HCT116 (cell line): ENCODE data around the gene CDK11B. TPM values are rescaled to one million over a fixed set of nuclear protein-coding genes. Genes with fewer than 3 reads are reported as not detected.

Experiments used
- ATAC-seq: fragments of 200-7000 bp; cut with Tn5 transposase; 2 replicates; pipeline ENCODE4 v1.9.1; 2020; ENCODE audit warnings: mild to moderate bottlenecking, moderate library complexity
- BruUV-seq: library from RNA; stranded (reverse); fragments of 400-500 nt; replicated peaks from 2 replicates; lab custom pipeline; 2021; lab: Mats Ljungman, UMichigan
- CTCF ChIA-PET: fragments of 300-600 bp; sonication (Branson Sonifier 250); formaldehyde crosslinking; loops from one replicate; lab custom pipeline; 2021; ENCODE audit warnings: antibody characterized with exemption; lab: Charles Lee
- POLR2A ChIA-PET: fragments of 300-600, 350-600 bp; sonication (Branson Sonifier 250); formaldehyde crosslinking; loops from one replicate; lab custom pipeline; 2021; ENCODE audit warnings: antibody characterized with exemption; lab: Charles Lee
- RAD21 ChIA-PET, 2 experiments: fragments of 300-600 bp; sonication (Branson Sonifier 250); formaldehyde crosslinking; loops; one replicate each; lab custom pipeline; 2023; ENCODE audit warnings: low total read pairs in 2 of 2; ENCODE audit not compliant: uncharacterized antibody in 2 of 2, unreplicated experiment in 2 of 2, low non-redundant PET in 1 of 2; lab: Charles Lee
- DNase-seq: peaks from one replicate; pipeline ENCODE4 v3.0.0-alpha.2; 2010; ENCODE audit warnings: low read depth, low spot score
- H2AFZ ChIP-seq: fragments of 200-600 bp; shearing (Covaris generic), sonication (generic); 2 replicates; pipeline ENCODE4 v1.6.1; 2017; ENCODE audit warnings: low read depth, mixed run types, mixed read lengths, antibody characterized with exemption, low read length; ENCODE audit not compliant: poor library complexity, severe bottlenecking
- H3K27ac ChIP-seq: 2 replicates; pipeline ENCODE4 v1.5.1; 2012; ENCODE audit warnings: low read depth, low read length
- H3K27me3 ChIP-seq: fragments of 200-600 bp; sonication (generic); 2 replicates; pipeline ENCODE4 v1.6.1; 2016; ENCODE audit warnings: mixed run types, low read length, mixed read lengths; ENCODE audit not compliant: insufficient read depth
- H3K36me3 ChIP-seq, 2 experiments: fragments of 200-500 bp in 1 of 2; fragments of 200-600 bp in 1 of 2; sonication (Bioruptor generic) in 1 of 2; sonication (generic) in 1 of 2; 2 replicates each; pipeline versions ENCODE4 v1.5.1 to v1.6.1; 2014 to 2016; ENCODE audit warnings: low read length in 2 of 2, inconsistent platforms in 1 of 2, mixed read lengths in 1 of 2, mixed run types in 1 of 2; ENCODE audit not compliant: insufficient read depth in 2 of 2, control insufficient read depth in 1 of 2
- H3K4me1 ChIP-seq, 2 experiments: fragments of 200-600 bp in 1 of 2; sonication (generic) in 1 of 2; 2 replicates each; pipeline versions ENCODE4 v1.5.1 to v1.6.1; 2012 to 2017; ENCODE audit warnings: low read length in 2 of 2, inconsistent platforms in 1 of 2, mild to moderate bottlenecking in 1 of 2, mixed read lengths in 1 of 2, mixed run types in 1 of 2, moderate library complexity in 1 of 2; ENCODE audit not compliant: insufficient read depth in 2 of 2, control insufficient read depth in 1 of 2
- H3K4me2 ChIP-seq: fragments of 200-600 bp; sonication (generic); 2 replicates; pipeline ENCODE4 v1.6.1; 2017; ENCODE audit warnings: mixed run types, low read length, mixed read lengths
- H3K4me3 ChIP-seq, 2 experiments: fragments of 200-600 bp in 1 of 2; sonication (generic) in 1 of 2; replicated peaks in 1 of 2; 2 replicates each; pipeline ENCODE4 v1.5.1; 2011 to 2016; ENCODE audit warnings: low read length in 2 of 2, control low read depth in 1 of 2, low read depth in 1 of 2, mild to moderate bottlenecking in 1 of 2, mixed read lengths in 1 of 2, mixed run types in 1 of 2
- H3K79me2 ChIP-seq: fragments of 200-600 bp; sonication (generic); 2 replicates; pipeline ENCODE4 v1.6.1; 2017; ENCODE audit warnings: mild to moderate bottlenecking, mixed run types, low read length, moderate library complexity, mixed read lengths; ENCODE audit not compliant: insufficient read depth
- H3K9ac ChIP-seq: fragments of 200-600 bp; sonication (generic); 2 replicates; pipeline ENCODE4 v1.6.1; 2016; ENCODE audit warnings: low read length, mixed read lengths
- H3K9me2 ChIP-seq: fragments of 200-600 bp; sonication (generic), shearing (Covaris generic); 2 replicates; pipeline ENCODE4 v1.6.1; 2017; ENCODE audit warnings: mixed run types, mild to moderate bottlenecking, moderate library complexity; ENCODE audit not compliant: insufficient read depth
- H3K9me3 ChIP-seq, 2 experiments: fragments of 200-500 bp in 1 of 2; fragments of 200-600 bp in 1 of 2; sonication (Bioruptor generic) in 1 of 2; sonication (generic) in 1 of 2; 2 replicates each; pipeline ENCODE4 v1.6.1; 2014 to 2017; ENCODE audit warnings: low read length in 2 of 2, mixed read lengths in 2 of 2, inconsistent platforms in 1 of 2, low read depth in 1 of 2, mild to moderate bottlenecking in 1 of 2, mixed run types in 1 of 2, moderate library complexity in 1 of 2; ENCODE audit not compliant: control insufficient read depth in 1 of 2, insufficient read depth in 1 of 2
- H4K20me1 ChIP-seq: fragments of 200-600 bp; sonication (generic), shearing (Covaris generic); 2 replicates; pipeline ENCODE4 v1.6.1; 2017; ENCODE audit warnings: mixed run types, mild to moderate bottlenecking, moderate library complexity; ENCODE audit not compliant: insufficient read depth
- ATF3 ChIP-seq: IDR thresholded peaks from 2 replicates; pipeline ENCODE4 v1.6.1; 2012
- CTCF ChIP-seq, 3 experiments: fragments of 200-600 bp in 1 of 3; sonication (generic) in 1 of 3; IDR thresholded peaks in 2 of 3; conservative IDR thresholded peaks in 1 of 3; 2 replicates each; pipeline ENCODE4 v1.5.1; 2012 to 2017; ENCODE audit warnings: low read depth in 2 of 3, low read length in 2 of 3, antibody characterized with exemption in 1 of 3, borderline replicate concordance in 1 of 3, control low read depth in 1 of 3, mild to moderate bottlenecking in 1 of 3, mixed read lengths in 1 of 3, mixed run types in 1 of 3, moderate library complexity in 1 of 3; ENCODE audit not compliant: insufficient read depth in 1 of 3
- EGR1 ChIP-seq: IDR thresholded peaks from 2 replicates; pipeline ENCODE4 v1.6.1; 2012; ENCODE audit warnings: low read depth
- ELF1 ChIP-seq: IDR thresholded peaks from 2 replicates; pipeline ENCODE4 v1.6.1; 2012; ENCODE audit warnings: low read depth, borderline replicate concordance
- EZH2 ChIP-seq: fragments of 200-600 bp; sonication (generic); IDR thresholded peaks from 2 replicates; pipeline ENCODE4 v1.6.1; 2017; ENCODE audit warnings: antibody characterized with exemption, mixed run types
- MAX ChIP-seq: IDR thresholded peaks from 2 replicates; pipeline ENCODE4 v1.6.1; 2012
- SIN3A ChIP-seq: IDR thresholded peaks from 2 replicates; pipeline ENCODE4 v1.6.1; 2012; ENCODE audit warnings: low read depth
- SP1 ChIP-seq: IDR thresholded peaks from 2 replicates; pipeline ENCODE4 v1.6.1; 2012; ENCODE audit warnings: low read depth
- TCF7L2 ChIP-seq: IDR thresholded peaks from 2 replicates; pipeline ENCODE4 v1.7.0; 2011; ENCODE audit warnings: borderline replicate concordance, inconsistent platforms; ENCODE audit not compliant: insufficient read depth, insufficient read length; ENCODE audit errors: extremely low read depth
- ZBTB33 ChIP-seq: IDR thresholded peaks from 2 replicates; pipeline ENCODE4 v1.6.1; 2011; ENCODE audit warnings: mild to moderate bottlenecking, low read length, moderate library complexity; ENCODE audit not compliant: insufficient replicate concordance; ENCODE audit errors: extremely low read depth
- ZFX ChIP-seq: fragments of 450-650 bp; IDR thresholded peaks from 2 replicates; pipeline ENCODE4 v1.6.1; 2017
- intact Hi-C: fragments of 100-400 bp; cut with micrococcal nuclease; formaldehyde crosslinking; loops from 2 replicates; pipeline ENCODE4 v1.10.0; 2022
- total RNA-seq: library from RNA; stranded (reverse); gene quantifications from one replicate; pipeline ENCODE4 v1.2.1, GENCODE V29; 2021; ENCODE audit not compliant: unreplicated experiment

CDK11B gene
- total RNA-seq, 1 experiment from 2014 or later, result 31.5 TPM

GRCh38 chr1:1630191-1630964, 28.4 kb downstream of the CDK11B start (continued):
- TF ChIP-seq ATF3, result no peak
- no peak for TF ChIP-seq MAX
- TF ChIP-seq ELF1, result no peak
- no peak for TF ChIP-seq CTCF (IDR thresholded peaks at IDR 0.05 in 2 of 3, conservative IDR thresholded peaks at IDR 0.05 in 1 of 3; ENCODE audit: borderline replicate concordance in 1 of 3, insufficient read depth in 1 of 3, low read depth in 2 of 3, low read length in 2 of 3)
- TF ChIP-seq TCF7L2, result no peak

GRCh38 chr1:1629430-1630190, 29.2 kb downstream of the CDK11B start:
- ATAC-seq, result no peak
- H2AFZ ChIP-seq, result no peak overlapping the region
- POLR2A ChIA-PET, result interaction anchor here (1.2 to 2.4 kb wide), 2 partner anchors 11 to 15 kb away, joined by 6 to 15 read pairs; partner anchors contain the start of gene MIB2
- no peaks in the 10 kb centered on the region for H3K36me3 ChIP-seq
- no peak for DNase-seq
- H3K27me3 ChIP-seq, result no peaks in the 10 kb centered on the region
- peak overlapping the region; percentile 99 for H3K27ac ChIP-seq
- peak overlapping the region; percentile 84 for H3K4me2 ChIP-seq
- no TSS peak for BruUV-seq
- H3K4me3 ChIP-seq, result peak overlapping the region; percentile 69 to 88
- RAD21 ChIA-PET, result interaction anchor here in 1 of 2 experiments (0.6 kb wide), 1 partner anchor 14 kb away, joined by 4 read pairs; the partner anchor contains the start of gene MIB2
- intact Hi-C loops, result no loop called here
- peaks cover 4 to 38% of the 10 kb centered on the region in 2 experiments for H3K4me1 ChIP-seq
- no peaks in the 10 kb centered on the region for H3K9me3 ChIP-seq
- H3K9me2 ChIP-seq, result no peaks in the 10 kb centered on the region
- H4K20me1 ChIP-seq, result no peaks in the 10 kb centered on the region
- peaks cover 13% of the 10 kb centered on the region; the same call in 1 of the 2 replicates for H3K79me2 ChIP-seq
- CTCF ChIA-PET, result interaction anchor here (0.6 to 1.6 kb wide), 4 partner anchors 10 to 302 kb away, joined by 3 to 6 read pairs (median 4); partner anchors contain the start of gene MIB2
- H3K9ac ChIP-seq, result peak overlapping the region; percentile 86
- TF ChIP-seq ZBTB33, result no peak
- TF ChIP-seq ATF3, result no peak
- no peak for TF ChIP-seq SP1
- no peak for TF ChIP-seq ZFX
- TF ChIP-seq CTCF (IDR thresholded peaks at IDR 0.05 in 2 of 3, conservative IDR thresholded peaks at IDR 0.05 in 1 of 3; ENCODE audit: borderline replicate concordance in 1 of 3, insufficient read depth in 1 of 3, low read depth in 2 of 3, low read length in 2 of 3), result no peak
- no peak for TF ChIP-seq TCF7L2
- no peak for TF ChIP-seq EZH2
- no peak for TF ChIP-seq EGR1
- TF ChIP-seq SIN3A, result no peak
